ENCODE measurements around the gene CACNA2D3. TPM values are rescaled to one million over a fixed set of nuclear protein-coding genes. Genes with fewer than 3 reads are reported as not detected.

The CACNA2D3 gene
- total and polyA plus RNA-seq, 3 experiments from 2014 or later, result not detected

DNA sequence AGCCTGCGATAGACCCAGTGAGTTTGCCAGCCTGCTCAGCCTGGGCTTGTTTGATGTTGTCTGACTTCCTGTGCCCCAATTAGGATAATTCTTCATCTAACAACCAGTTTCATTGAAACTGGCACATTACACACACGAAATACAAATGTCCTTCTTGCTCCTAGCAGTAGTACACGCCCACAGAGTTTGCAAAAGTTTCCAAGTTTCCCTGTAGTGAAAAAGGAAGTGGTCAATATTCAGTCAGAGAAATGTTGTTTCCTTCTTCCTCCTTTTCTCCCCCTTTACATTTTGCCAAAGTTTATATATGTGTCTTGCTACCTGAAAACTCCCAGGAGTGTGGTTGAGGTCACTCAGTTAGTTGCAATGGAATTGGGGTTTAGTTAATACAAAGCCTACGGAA, 863.9 kb downstream of the CACNA2D3 start:
- Mint-ChIP-seq H3K36me3 (no peaks in the 10 kb centered on the region), H3K27ac (no peak overlapping the region)

DNA sequence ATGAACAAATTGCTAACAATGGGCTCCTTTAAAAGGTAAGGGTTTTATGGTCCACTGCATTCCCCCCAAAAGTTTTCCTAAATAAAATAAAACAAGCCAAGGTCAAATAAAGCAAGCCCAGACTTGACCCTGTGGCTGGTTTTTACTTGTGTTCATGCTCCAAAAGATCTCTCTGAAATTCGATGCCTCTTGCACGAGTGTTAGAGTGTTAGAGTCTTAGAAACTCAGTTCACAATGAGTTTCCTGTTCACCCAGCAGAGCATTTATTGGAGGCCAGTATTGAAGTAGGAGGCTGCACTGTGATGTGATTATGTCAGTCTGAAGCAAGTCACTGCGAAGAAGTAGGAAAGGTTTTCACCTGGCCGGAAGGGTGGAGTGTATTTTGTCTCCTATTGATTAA, 865.4 kb downstream of the CACNA2D3 start:
- Mint-ChIP-seq H3K4me1 (no peaks in the 10 kb centered on the region), H3K36me3 (no peaks in the 10 kb centered on the region), H3K9me3 (peaks cover 0 to 4% (median 0%) of the 10 kb centered on the region in 5 donors), H3K27ac (no peak overlapping the region), H3K4me3 (no peak overlapping the region), H3K27me3 (peaks cover 0 to 2% of the 10 kb centered on the region in 2 donors)
- no peak overlapping the region for H3K4me3 ChIP-seq (ENCODE audit: low read length)
- H3K9me3 ChIP-seq (ENCODE audit: low read length), result no peaks in the 10 kb centered on the region
- POLR2A ChIA-PET, result no interaction called here
- no peaks in the 10 kb centered on the region for H3K4me1 ChIP-seq (ENCODE audit: insufficient read depth, low read length)
- no peaks in the 10 kb centered on the region for H3K27me3 ChIP-seq (ENCODE audit: insufficient read depth, low read length, poor library complexity, severe bottlenecking)
- H3K36me3 ChIP-seq (ENCODE audit: insufficient read depth, low read length), result no peaks in the 10 kb centered on the region
- CTCF ChIA-PET, result no interaction called here
- no peak for DNase-seq
- no peak overlapping the region for H3K27ac ChIP-seq (ENCODE audit: low read depth, low read length)

More for the DNA sequence above, 863.9 kb downstream of the CACNA2D3 start:
- no peak overlapping the region for H3K4me3 ChIP-seq (ENCODE audit: low read length)
- CTCF ChIA-PET, result no interaction called here
- Mint-ChIP-seq H3K9me3 (peaks cover 0 to 4% (median 0%) of the 10 kb centered on the region in 5 donors), H3K27me3 (no peaks in the 10 kb centered on the region), H3K4me1 (no peaks in the 10 kb centered on the region), H3K4me3 (no peak overlapping the region)
- POLR2A ChIA-PET, result no interaction called here
- no peaks in the 10 kb centered on the region for H3K36me3 ChIP-seq (ENCODE audit: insufficient read depth, low read length)
- DNase-seq, result no peak
- no peaks in the 10 kb centered on the region for H3K27me3 ChIP-seq (ENCODE audit: insufficient read depth, low read length, poor library complexity, severe bottlenecking)
- no peaks in the 10 kb centered on the region for H3K9me3 ChIP-seq (ENCODE audit: low read length)
- no peaks in the 10 kb centered on the region for H3K4me1 ChIP-seq (ENCODE audit: insufficient read depth, low read length)
- H3K27ac ChIP-seq (ENCODE audit: low read depth, low read length), result no peak overlapping the region

DNA sequence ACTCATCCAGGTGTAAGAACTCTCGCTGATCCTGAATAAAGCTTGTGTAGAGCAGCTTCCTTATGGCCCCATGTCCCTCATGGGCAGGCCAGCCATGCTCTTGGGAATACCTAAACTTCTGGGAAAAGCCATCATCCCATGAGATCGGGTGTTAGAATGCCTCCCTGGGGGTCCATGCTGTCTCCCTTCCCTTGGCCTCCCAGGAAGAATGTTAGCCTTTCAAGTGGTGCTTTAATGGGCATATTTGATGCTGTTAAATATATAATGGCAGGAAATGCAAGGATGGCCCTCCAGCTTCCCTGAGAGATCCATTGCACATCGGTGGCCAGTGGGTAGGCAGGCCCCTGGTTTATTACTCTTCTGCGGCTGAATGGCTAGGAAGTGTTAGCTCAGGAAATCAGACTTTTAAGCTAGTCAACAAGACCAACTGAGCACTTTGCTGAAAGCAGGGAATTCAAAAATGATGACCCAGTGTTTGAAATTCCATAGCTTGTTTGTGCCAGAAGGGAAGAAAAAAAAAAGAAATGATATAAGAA, 866.0 kb downstream of the CACNA2D3 start:
- H3K36me3 ChIP-seq (ENCODE audit: insufficient read depth, low read length), result no peaks in the 10 kb centered on the region
- H3K9me3 ChIP-seq (ENCODE audit: low read length), result no peaks in the 10 kb centered on the region
- H3K27me3 Mint-ChIP-seq, result peaks cover 0 to 2% of the 10 kb centered on the region in 2 donors
- H3K4me3 Mint-ChIP-seq, result no peak overlapping the region
- H3K4me1 Mint-ChIP-seq, result no peaks in the 10 kb centered on the region
- H3K27ac Mint-ChIP-seq, result no peak overlapping the region
- H3K36me3 Mint-ChIP-seq, result no peaks in the 10 kb centered on the region
- no peak overlapping the region for H3K27ac ChIP-seq (ENCODE audit: low read depth, low read length)
- H3K4me1 ChIP-seq (ENCODE audit: insufficient read depth, low read length), result no peaks in the 10 kb centered on the region
- POLR2A ChIA-PET, result no interaction called here
- H3K27me3 ChIP-seq (ENCODE audit: insufficient read depth, low read length, poor library complexity, severe bottlenecking), result no peaks in the 10 kb centered on the region
- CTCF ChIA-PET, result no interaction called here
- H3K9me3 Mint-ChIP-seq, result peaks cover 0 to 4% (median 0%) of the 10 kb centered on the region in 5 donors
- no peak overlapping the region for H3K4me3 ChIP-seq (ENCODE audit: low read length)
- DNase-seq, result no peak

DNA sequence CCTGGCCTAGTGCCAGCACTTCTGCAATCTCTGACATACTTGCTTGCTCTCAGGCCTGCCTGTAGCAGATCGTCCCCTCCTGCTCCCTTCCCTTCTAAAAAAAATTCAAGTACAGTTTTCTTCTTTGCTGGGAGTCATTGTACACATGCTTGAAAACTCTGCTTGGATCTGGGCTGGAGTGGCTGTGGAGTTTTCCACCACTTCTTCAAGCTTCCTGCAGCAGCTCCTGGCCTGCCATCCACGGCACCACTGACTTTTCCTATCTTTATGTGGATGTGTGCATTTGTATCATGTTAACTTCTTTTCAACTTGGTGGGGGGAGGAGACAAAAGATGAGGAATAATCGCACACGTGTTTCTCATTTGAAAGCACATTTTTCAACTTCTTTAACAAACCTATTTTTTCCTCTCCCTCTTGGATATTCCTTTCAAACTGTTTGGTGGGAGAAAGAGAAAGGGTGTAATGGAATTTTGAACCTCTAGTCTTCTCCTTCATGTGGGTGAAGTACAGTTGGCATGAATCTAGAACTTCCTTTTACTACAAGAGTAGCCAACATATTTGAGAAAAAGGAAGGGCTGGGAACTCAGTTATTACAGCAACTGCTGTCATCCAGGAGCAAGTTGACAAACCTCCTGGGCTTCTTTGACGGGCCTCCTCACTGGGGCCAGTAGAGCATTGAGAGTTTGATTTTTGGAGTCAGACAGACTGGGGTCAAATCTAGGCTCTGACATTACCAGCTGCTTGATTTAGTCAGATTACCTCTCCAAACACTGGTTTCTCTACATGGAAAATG, 866.7 kb downstream of the CACNA2D3 start:
- no peak for DNase-seq
- no peaks in the 10 kb centered on the region for H3K27me3 ChIP-seq (ENCODE audit: insufficient read depth, low read length, poor library complexity, severe bottlenecking)
- H3K27ac Mint-ChIP-seq, result no peak overlapping the region
- peaks cover 0 to 2% of the 10 kb centered on the region in 2 donors for H3K27me3 Mint-ChIP-seq
- peaks cover 0 to 4% (median 0%) of the 10 kb centered on the region in 5 donors for H3K9me3 Mint-ChIP-seq
- H3K4me1 ChIP-seq (ENCODE audit: insufficient read depth, low read length), result no peaks in the 10 kb centered on the region
- H3K27ac ChIP-seq (ENCODE audit: low read depth, low read length), result no peak overlapping the region
- no peak overlapping the region for H3K4me3 Mint-ChIP-seq
- no peaks in the 10 kb centered on the region for H3K4me1 Mint-ChIP-seq
- H3K9me3 ChIP-seq (ENCODE audit: low read length), result no peaks in the 10 kb centered on the region
- no peaks in the 10 kb centered on the region for H3K36me3 Mint-ChIP-seq
- POLR2A ChIA-PET, result no interaction called here
- no peaks in the 10 kb centered on the region for H3K36me3 ChIP-seq (ENCODE audit: insufficient read depth, low read length)
- CTCF ChIA-PET, result no interaction called here
- no peak overlapping the region for H3K4me3 ChIP-seq (ENCODE audit: low read length)

DNA sequence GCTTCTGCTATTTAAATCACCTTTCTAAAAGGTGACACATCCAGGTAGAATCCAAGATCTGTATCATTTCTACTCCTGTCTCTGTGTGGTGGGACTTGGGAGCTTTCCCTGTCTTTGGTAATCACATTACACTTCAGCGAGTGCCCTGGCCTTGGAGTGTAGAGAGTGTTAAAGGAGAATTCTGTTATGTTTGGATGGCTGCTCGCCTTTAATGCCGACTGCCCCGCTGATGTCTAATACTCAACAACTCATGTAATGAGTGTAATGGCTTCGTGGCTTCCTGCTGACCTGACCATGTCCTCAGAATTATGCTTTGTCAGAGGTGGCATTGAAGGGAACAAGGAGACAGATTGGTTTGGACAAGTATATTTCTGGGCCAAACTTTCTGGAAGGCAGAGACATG, 871.8 kb downstream of the CACNA2D3 start:
- no peaks in the 10 kb centered on the region for H3K36me3 Mint-ChIP-seq
- CTCF ChIA-PET, result no interaction called here
- H3K36me3 ChIP-seq (ENCODE audit: insufficient read depth, low read length), result no peaks in the 10 kb centered on the region

DNA sequence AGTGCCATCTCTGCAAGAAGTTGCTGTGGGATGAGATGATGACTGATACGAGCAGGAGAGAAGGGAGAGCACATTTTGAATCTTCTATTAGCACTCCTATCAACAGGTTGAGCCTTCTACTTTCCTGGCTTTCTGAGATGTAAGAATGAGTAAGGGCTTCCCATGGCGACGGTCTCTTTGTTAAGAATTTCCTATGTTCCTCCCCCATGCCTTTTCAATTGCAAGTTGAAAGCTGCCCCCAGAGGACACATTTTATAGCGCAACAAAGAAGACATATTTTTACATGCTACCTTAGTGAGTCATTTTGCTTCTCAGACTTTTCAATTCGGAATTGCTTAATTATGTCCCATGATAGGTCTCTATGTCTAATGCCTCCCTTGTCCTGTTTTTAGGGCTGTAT, 876.8 kb downstream of the CACNA2D3 start:
- H3K9me3 ChIP-seq (ENCODE audit: low read length), result no peaks in the 10 kb centered on the region
- no peaks in the 10 kb centered on the region for H3K36me3 Mint-ChIP-seq
- H3K27ac Mint-ChIP-seq, result no peak overlapping the region
- H3K27me3 ChIP-seq (ENCODE audit: insufficient read depth, low read length, poor library complexity, severe bottlenecking), result no peaks in the 10 kb centered on the region
- peaks cover 0 to 8% (median 4%) of the 10 kb centered on the region in 5 donors for H3K9me3 Mint-ChIP-seq
- no peak for DNase-seq
- POLR2A ChIA-PET, result no interaction called here
- no peaks in the 10 kb centered on the region for H3K36me3 ChIP-seq (ENCODE audit: insufficient read depth, low read length)
- CTCF ChIA-PET, result no interaction called here
- H3K4me3 ChIP-seq (ENCODE audit: low read length), result no peak overlapping the region
- H3K27me3 Mint-ChIP-seq, result no peaks in the 10 kb centered on the region
- H3K27ac ChIP-seq (ENCODE audit: low read depth, low read length), result no peak overlapping the region
- no peaks in the 10 kb centered on the region for H3K4me1 ChIP-seq (ENCODE audit: insufficient read depth, low read length)
- no peaks in the 10 kb centered on the region for H3K4me1 Mint-ChIP-seq
- H3K4me3 Mint-ChIP-seq, result no peak overlapping the region

More for the DNA sequence above, 871.8 kb downstream of the CACNA2D3 start:
- Mint-ChIP-seq H3K4me3 (no peak overlapping the region), H3K4me1 (no peaks in the 10 kb centered on the region), H3K27ac (no peak overlapping the region), H3K27me3 (peaks cover 0 to 2% of the 10 kb centered on the region in 2 donors), H3K9me3 (peaks cover 0 to 10% (median 4%) of the 10 kb centered on the region in 5 donors)
- no peak overlapping the region for H3K4me3 ChIP-seq (ENCODE audit: low read length)
- POLR2A ChIA-PET, result no interaction called here
- no peak overlapping the region for H3K27ac ChIP-seq (ENCODE audit: low read depth, low read length)
- no peaks in the 10 kb centered on the region for H3K9me3 ChIP-seq (ENCODE audit: low read length)
- no peaks in the 10 kb centered on the region for H3K27me3 ChIP-seq (ENCODE audit: insufficient read depth, low read length, poor library complexity, severe bottlenecking)
- H3K4me1 ChIP-seq (ENCODE audit: insufficient read depth, low read length), result no peaks in the 10 kb centered on the region
- no peak for DNase-seq

DNA sequence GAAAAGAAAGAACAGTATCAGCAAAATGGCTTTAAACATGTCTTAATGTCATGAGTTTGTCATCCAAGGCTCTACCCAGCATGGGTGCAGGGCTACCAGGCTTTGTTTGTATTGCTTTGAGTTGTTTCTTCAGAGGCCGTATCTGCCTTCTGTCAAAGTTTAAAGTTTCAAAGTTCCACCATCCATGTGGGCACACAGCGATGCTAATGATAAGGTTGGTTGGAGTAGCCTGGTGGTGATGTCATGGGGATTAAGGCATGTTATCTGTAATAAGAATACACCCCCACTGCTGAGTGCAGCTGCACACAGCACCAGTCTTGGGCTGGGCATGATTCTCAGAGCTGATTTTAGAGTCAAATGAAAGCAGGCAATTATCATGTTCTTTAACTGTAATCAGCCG, 877.5 kb downstream of the CACNA2D3 start:
- Mint-ChIP-seq H3K4me3 (no peak overlapping the region), H3K36me3 (no peaks in the 10 kb centered on the region), H3K27ac (no peak overlapping the region), H3K27me3 (no peaks in the 10 kb centered on the region), H3K9me3 (peaks cover 0 to 12% (median 4%) of the 10 kb centered on the region in 5 donors), H3K4me1 (no peaks in the 10 kb centered on the region)
- H3K36me3 ChIP-seq (ENCODE audit: insufficient read depth, low read length), result no peaks in the 10 kb centered on the region
- H3K4me1 ChIP-seq (ENCODE audit: insufficient read depth, low read length), result no peaks in the 10 kb centered on the region
- no peaks in the 10 kb centered on the region for H3K27me3 ChIP-seq (ENCODE audit: insufficient read depth, low read length, poor library complexity, severe bottlenecking)
- no peak for DNase-seq
- no peak overlapping the region for H3K4me3 ChIP-seq (ENCODE audit: low read length)
- no peaks in the 10 kb centered on the region for H3K9me3 ChIP-seq (ENCODE audit: low read length)
- ChIA-PET POLR2A (no interaction called here), CTCF (no interaction called here)
- H3K27ac ChIP-seq (ENCODE audit: low read depth, low read length), result no peak overlapping the region

DNA sequence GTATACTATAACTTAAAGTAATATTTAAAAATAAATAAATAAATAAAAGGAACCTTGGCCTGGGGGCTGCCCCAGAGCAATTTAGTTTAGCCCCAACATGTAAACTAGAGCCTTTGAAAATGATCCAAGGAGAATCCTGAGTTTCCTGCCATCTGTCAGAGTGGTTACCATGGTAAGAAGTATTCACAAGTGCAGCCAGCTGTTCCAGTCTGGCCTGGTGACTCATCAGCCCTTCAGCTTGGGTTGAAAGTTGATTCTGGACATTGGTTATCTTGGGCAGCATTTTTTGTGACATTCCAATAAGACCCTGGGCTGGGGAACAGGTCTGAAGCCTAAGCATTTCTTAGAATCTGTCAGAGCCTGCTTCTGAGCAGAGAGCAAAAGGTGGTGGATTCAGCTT, 878.2 kb downstream of the CACNA2D3 start:
- Histone ChIP-seq H3K27ac (ENCODE audit: low read depth, low read length) (no peak overlapping the region), H3K4me3 (ENCODE audit: low read length) (no peak overlapping the region), H3K4me1 (ENCODE audit: insufficient read depth, low read length) (no peaks in the 10 kb centered on the region), H3K9me3 (ENCODE audit: low read length) (no peaks in the 10 kb centered on the region), H3K36me3 (ENCODE audit: insufficient read depth, low read length) (no peaks in the 10 kb centered on the region), H3K27me3 (ENCODE audit: insufficient read depth, low read length, poor library complexity, severe bottlenecking) (no peaks in the 10 kb centered on the region)
- H3K27ac Mint-ChIP-seq, result no peak overlapping the region
- H3K9me3 Mint-ChIP-seq, result peaks cover 0 to 12% (median 6%) of the 10 kb centered on the region in 5 donors
- no peak for DNase-seq
- CTCF ChIA-PET, result no interaction called here
- POLR2A ChIA-PET, result no interaction called here
- no peak overlapping the region for H3K4me3 Mint-ChIP-seq
- H3K27me3 Mint-ChIP-seq, result no peaks in the 10 kb centered on the region
- H3K36me3 Mint-ChIP-seq, result no peaks in the 10 kb centered on the region
- no peaks in the 10 kb centered on the region for H3K4me1 Mint-ChIP-seq

All from CD8-positive, alpha-beta memory T cell (primary cell).